ENCODE measurements around the gene NUB1. TPM values are rescaled to one million over a fixed set of nuclear protein-coding genes. Genes with fewer than 3 reads are reported as not detected.

NUB1 gene, protein sequence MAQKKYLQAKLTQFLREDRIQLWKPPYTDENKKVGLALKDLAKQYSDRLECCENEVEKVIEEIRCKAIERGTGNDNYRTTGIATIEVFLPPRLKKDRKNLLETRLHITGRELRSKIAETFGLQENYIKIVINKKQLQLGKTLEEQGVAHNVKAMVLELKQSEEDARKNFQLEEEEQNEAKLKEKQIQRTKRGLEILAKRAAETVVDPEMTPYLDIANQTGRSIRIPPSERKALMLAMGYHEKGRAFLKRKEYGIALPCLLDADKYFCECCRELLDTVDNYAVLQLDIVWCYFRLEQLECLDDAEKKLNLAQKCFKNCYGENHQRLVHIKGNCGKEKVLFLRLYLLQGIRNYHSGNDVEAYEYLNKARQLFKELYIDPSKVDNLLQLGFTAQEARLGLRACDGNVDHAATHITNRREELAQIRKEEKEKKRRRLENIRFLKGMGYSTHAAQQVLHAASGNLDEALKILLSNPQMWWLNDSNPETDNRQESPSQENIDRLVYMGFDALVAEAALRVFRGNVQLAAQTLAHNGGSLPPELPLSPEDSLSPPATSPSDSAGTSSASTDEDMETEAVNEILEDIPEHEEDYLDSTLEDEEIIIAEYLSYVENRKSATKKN
- polyA plus RNA-seq (2013, experiment 1 of 2): 74.1 TPM
- polyA plus RNA-seq (2013, experiment 2 of 2): 73.2 TPM

DNA sequence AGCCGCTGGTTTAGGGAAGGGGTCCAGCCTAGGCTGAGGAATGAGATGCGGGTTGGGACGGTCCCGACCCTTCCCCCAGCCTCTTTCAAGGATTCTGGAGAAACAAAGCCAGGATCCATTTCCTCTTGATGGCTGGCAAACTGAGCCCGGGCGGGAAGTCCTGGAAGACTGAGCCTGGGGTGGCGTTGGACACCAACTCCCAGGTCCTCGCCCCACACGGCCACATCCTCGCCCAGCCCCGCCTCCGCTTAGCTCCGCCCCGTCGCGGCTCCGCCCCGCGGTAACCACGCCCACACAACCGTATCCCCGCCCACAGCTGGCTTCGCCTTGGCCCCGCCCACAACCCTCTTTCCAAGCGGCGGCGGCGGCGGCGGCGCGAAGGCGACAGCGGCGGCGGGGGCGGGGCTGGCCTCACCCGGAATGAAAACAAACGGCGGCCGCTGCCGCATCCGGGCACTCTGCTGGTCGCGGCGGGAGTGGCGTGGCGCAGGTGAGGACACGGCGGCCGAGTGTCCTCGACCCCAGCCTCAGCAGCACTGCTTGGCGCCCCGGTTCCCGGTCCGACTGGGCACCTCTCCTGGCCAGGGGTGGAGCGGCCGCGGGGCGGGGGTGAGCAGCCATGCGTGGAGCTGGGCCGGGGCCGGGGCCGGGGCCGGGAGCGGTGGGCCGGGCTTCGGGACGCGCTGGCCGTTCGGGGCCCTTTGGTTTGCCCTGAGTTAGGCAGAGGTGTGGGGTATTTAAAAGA, at the start of gene NUB1:
Gene NUB1 (plus strand): TSS at position 456 of the 745 bp plus-strand sequence. CDS start 3,538 bp downstream, outside the sequence.
- H3K27ac ChIP-seq (replicated peaks; ENCODE audit: low read length): no peak within 1 kb of the TSS
- H2BK5ac ChIP-seq (ENCODE audit: low read length): no peak within 1 kb of the TSS
- peaks cover 11 to 26% of the 10 kb centered on the region in 2 donors for H3K36me3 ChIP-seq (replicated peaks in 1 of 2; ENCODE audit: control insufficient read depth in 2 of 2, insufficient read depth in 2 of 2, low read length in 2 of 2)
- H3K4ac ChIP-seq (ENCODE audit: low read length): peak within 1 kb of the TSS; percentile 84
- peak within 1 kb of the TSS; percentile 94 for H3K9ac ChIP-seq (ENCODE audit: low read depth, low read length, poor library complexity)
- H4K8ac ChIP-seq (ENCODE audit: low read depth, low read length): no peak within 1 kb of the TSS
- peaks cover 0 to 4% (median 2%) of the 10 kb centered on the region in 3 experiments for H3K27me3 ChIP-seq (ENCODE audit: control insufficient read depth in 3 of 3, insufficient read depth in 3 of 3, low read depth in 1 of 3, low read length in 3 of 3)
- no CpG with 5 or more reads among the region's 72 CpGs for WGBS, 2 donors (ENCODE audit: extremely low coverage in 2 of 2, insufficient read length in 2 of 2, insufficient replicate concordance in 1 of 2)
- no peak within 1 kb of the TSS for H4K91ac ChIP-seq (ENCODE audit: low read depth, low read length, poor library complexity)
- peak within 1 kb of the TSS; percentile 40 for H2BK15ac ChIP-seq (ENCODE audit: low read length)
- H3K9me3 ChIP-seq (replicated peaks in 1 of 2; ENCODE audit: control insufficient read depth in 2 of 2, insufficient read depth in 1 of 2, low read depth in 1 of 2, low read length in 2 of 2): peaks cover 2 to 3% of the 10 kb centered on the region in 2 donors
- no peak within 1 kb of the TSS for H3K14ac ChIP-seq (ENCODE audit: low read length)
- peaks cover 0 to 4% of the 10 kb centered on the region in 2 donors for H3K4me1 ChIP-seq (ENCODE audit: control insufficient read depth in 2 of 2, insufficient read depth in 1 of 2, low read depth in 1 of 2, low read length in 2 of 2)
- H3K18ac ChIP-seq (ENCODE audit: low read length): peak within 1 kb of the TSS; percentile 99
- H3K23ac ChIP-seq (ENCODE audit: low read depth, low read length, poor library complexity): peak within 1 kb of the TSS; percentile 98
- H3K4me3 ChIP-seq (ENCODE audit: low read length in 2 of 2): peak within 1 kb of the TSS; percentile 80 to 83
- H2AK5ac ChIP-seq (ENCODE audit: low read depth, low read length): no peak within 1 kb of the TSS
- DNase-seq (ENCODE audit: low spot score): peak; percentile 91
- peak within 1 kb of the TSS; percentile 99 for H2AFZ ChIP-seq (ENCODE audit: low read length)
- H2BK120ac ChIP-seq (ENCODE audit: low read depth, low read length): no peak within 1 kb of the TSS
- H2BK12ac ChIP-seq (ENCODE audit: low read length): no peak within 1 kb of the TSS
- peak within 1 kb of the TSS; percentile 84 for H3K4me2 ChIP-seq (ENCODE audit: insufficient read depth, low read length, poor library complexity, severe bottlenecking)
- peaks cover 5% of the 10 kb centered on the region for H3K79me1 ChIP-seq (ENCODE audit: low read depth, low read length)

- no peak overlapping the region for H2AFZ ChIP-seq (ENCODE audit: low read length)
- no peak overlapping the region for H2BK120ac ChIP-seq (ENCODE audit: low read depth, low read length)
- no peak overlapping the region for H3K4ac ChIP-seq (ENCODE audit: low read length)
- H2BK12ac ChIP-seq (ENCODE audit: low read length): no peak overlapping the region
- no peak overlapping the region for H3K18ac ChIP-seq (ENCODE audit: low read length)
- H3K4me2 ChIP-seq (ENCODE audit: insufficient read depth, low read length, poor library complexity, severe bottlenecking): no peak overlapping the region
- H3K23ac ChIP-seq (ENCODE audit: low read depth, low read length, poor library complexity): no peak overlapping the region
- no peak overlapping the region for H3K4me3 ChIP-seq (ENCODE audit: low read length in 2 of 2)
- H3K4me1 ChIP-seq (ENCODE audit: control insufficient read depth in 2 of 2, insufficient read depth in 1 of 2, low read depth in 1 of 2, low read length in 2 of 2): no peaks in the 10 kb centered on the region
- H4K91ac ChIP-seq (ENCODE audit: low read depth, low read length, poor library complexity): no peak overlapping the region
- H3K79me1 ChIP-seq (ENCODE audit: low read depth, low read length): no peaks in the 10 kb centered on the region
- peaks cover 0 to 20% (median 0%) of the 10 kb centered on the region in 3 experiments for H3K27me3 ChIP-seq (ENCODE audit: control insufficient read depth in 3 of 3, insufficient read depth in 3 of 3, low read depth in 1 of 3, low read length in 3 of 3)
- H3K9ac ChIP-seq (ENCODE audit: low read depth, low read length, poor library complexity): no peak overlapping the region
- H3K9me3 ChIP-seq (replicated peaks in 1 of 2; ENCODE audit: control insufficient read depth in 2 of 2, insufficient read depth in 1 of 2, low read depth in 1 of 2, low read length in 2 of 2): no peaks in the 10 kb centered on the region
- no peak overlapping the region for H2BK5ac ChIP-seq (ENCODE audit: low read length)
- no peak for DNase-seq (ENCODE audit: low spot score)
- H3K27ac ChIP-seq (replicated peaks; ENCODE audit: low read length): no peak overlapping the region
- WGBS, 2 donors (ENCODE audit: extremely low coverage in 2 of 2, insufficient read length in 2 of 2, insufficient replicate concordance in 1 of 2): no CpG with 5 or more reads among the region's 3 CpGs
- no peak overlapping the region for H2BK15ac ChIP-seq (ENCODE audit: low read length)
- no peak overlapping the region for H2AK5ac ChIP-seq (ENCODE audit: low read depth, low read length)
- H3K14ac ChIP-seq (ENCODE audit: low read length): no peak overlapping the region
- H4K8ac ChIP-seq (ENCODE audit: low read depth, low read length): no peak overlapping the region
- H3K36me3 ChIP-seq (replicated peaks in 1 of 2; ENCODE audit: control insufficient read depth in 2 of 2, insufficient read depth in 2 of 2, low read length in 2 of 2): no peaks in the 10 kb centered on the region
These were observed 48.8 kb upstream of the NUB1 start for GRCh38 chr7:151292850-151293249.

GRCh38 chr7:151296202-151296992, 45.2 kb upstream of the NUB1 start:
- H2BK15ac ChIP-seq (ENCODE audit: low read length): no peak overlapping the region
- H4K91ac ChIP-seq (ENCODE audit: low read depth, low read length, poor library complexity): no peak overlapping the region
- H3K9ac ChIP-seq (ENCODE audit: low read depth, low read length, poor library complexity): no peak overlapping the region
- no peak overlapping the region for H3K4ac ChIP-seq (ENCODE audit: low read length)
- whole genome bisulfite sequencing, 2 donors (ENCODE audit: extremely low coverage in 2 of 2, insufficient read length in 2 of 2, insufficient replicate concordance in 1 of 2): no CpG with 5 or more reads among the region's 3 CpGs
- H3K79me1 ChIP-seq (ENCODE audit: low read depth, low read length): peaks cover 2% of the 10 kb centered on the region
- no peak overlapping the region for H2BK5ac ChIP-seq (ENCODE audit: low read length)
- H4K8ac ChIP-seq (ENCODE audit: low read depth, low read length): no peak overlapping the region
- H2BK120ac ChIP-seq (ENCODE audit: low read depth, low read length): no peak overlapping the region
- H3K14ac ChIP-seq (ENCODE audit: low read length): no peak overlapping the region
- no peak overlapping the region for H2BK12ac ChIP-seq (ENCODE audit: low read length)
- no peak overlapping the region for H3K4me2 ChIP-seq (ENCODE audit: insufficient read depth, low read length, poor library complexity, severe bottlenecking)
- peaks cover 0 to 6% of the 10 kb centered on the region in 2 donors for H3K9me3 ChIP-seq (replicated peaks in 1 of 2; ENCODE audit: control insufficient read depth in 2 of 2, insufficient read depth in 1 of 2, low read depth in 1 of 2, low read length in 2 of 2)
- H3K4me3 ChIP-seq (ENCODE audit: low read length in 2 of 2): no peak overlapping the region
- no peak overlapping the region for H3K18ac ChIP-seq (ENCODE audit: low read length)
- no peak overlapping the region for H3K27ac ChIP-seq (replicated peaks; ENCODE audit: low read length)
- H3K27me3 ChIP-seq (ENCODE audit: control insufficient read depth in 3 of 3, insufficient read depth in 3 of 3, low read depth in 1 of 3, low read length in 3 of 3): peaks cover 0 to 11% (median 4%) of the 10 kb centered on the region in 3 experiments
- H3K23ac ChIP-seq (ENCODE audit: low read depth, low read length, poor library complexity): no peak overlapping the region
- DNase-seq (ENCODE audit: low spot score): no peak
- peaks cover 0 to 4% of the 10 kb centered on the region in 2 donors for H3K36me3 ChIP-seq (replicated peaks in 1 of 2; ENCODE audit: control insufficient read depth in 2 of 2, insufficient read depth in 2 of 2, low read length in 2 of 2)
- no peak overlapping the region for H2AK5ac ChIP-seq (ENCODE audit: low read depth, low read length)
- H2AFZ ChIP-seq (ENCODE audit: low read length): no peak overlapping the region
- H3K4me1 ChIP-seq (ENCODE audit: control insufficient read depth in 2 of 2, insufficient read depth in 1 of 2, low read depth in 1 of 2, low read length in 2 of 2): peaks cover 0 to 2% of the 10 kb centered on the region in 2 donors

All from neuronal stem cell (in vitro differentiated cells).